PC-3 (cell line): Measurements from ENCODE around the gene CYB5D1. TPM values are rescaled to one million over a fixed set of nuclear protein-coding genes. Genes with fewer than 3 reads are reported as not detected.

Source experiments
- ATAC-seq: fragments of 200-7000 bp; cut with Tn5 transposase; 2 replicates; pipeline ENCODE4 v1.9.1; 2020; ENCODE audit warnings: mild to moderate bottlenecking, moderate library complexity
- BruUV-seq: library from RNA; stranded (reverse); fragments of 400-500 nt; replicated peaks from 2 replicates; lab custom pipeline; 2021; lab: Mats Ljungman, UMichigan
- CTCF ChIA-PET: fragments of 300-600 bp; sonication (Branson Sonifier 250); formaldehyde crosslinking; loops from one replicate; lab custom pipeline; 2022; ENCODE audit warnings: antibody characterized with exemption; lab: Charles Lee
- POLR2A ChIA-PET: fragments of 300-600 bp; sonication (Branson Sonifier 250); formaldehyde crosslinking; loops from one replicate; lab custom pipeline; 2022; ENCODE audit warnings: antibody characterized with exemption; ENCODE audit not compliant: unreplicated experiment; lab: Charles Lee
- DNase-seq: peaks from one replicate; pipeline ENCODE4 v3.0.0-alpha.2; 2015
- H2AFZ ChIP-seq: fragments of 300-600 bp; sonication (generic); 2 replicates; pipeline ENCODE4 v1.6.0; 2016; ENCODE audit warnings: antibody characterized with exemption, low read length
- H3F3A ChIP-seq: fragments of 300-600 bp; sonication (generic); one replicate; pipeline ENCODE4 v1.6.0; 2017; ENCODE audit warnings: antibody characterized with exemption, low read length, control low read depth, mild to moderate bottlenecking; ENCODE audit not compliant: unreplicated experiment
- H3K27ac ChIP-seq: fragments of 300-600 bp; sonication (generic); 2 replicates; pipeline ENCODE4 v1.5.1; 2016; ENCODE audit warnings: mild to moderate bottlenecking, low read length
- H3K27me3 ChIP-seq: fragments of 300-600 bp; sonication (generic); 2 replicates; pipeline ENCODE4 v1.6.1; 2016; ENCODE audit warnings: low read length, mixed read lengths
- H3K36me3 ChIP-seq: fragments of 300-600 bp; sonication (generic); 2 replicates; pipeline ENCODE4 v1.6.1; 2016; ENCODE audit warnings: low read depth, mixed run types, low read length, mixed read lengths
- H3K4me1 ChIP-seq: fragments of 300-600 bp; sonication (generic); 2 replicates; pipeline ENCODE4 v1.5.1; 2016; ENCODE audit warnings: low read length; ENCODE audit not compliant: insufficient read depth
- H3K4me2 ChIP-seq: fragments of 300-600 bp; sonication (generic); 2 replicates; pipeline ENCODE4 v1.6.0; 2016; ENCODE audit warnings: low read length
- H3K4me3 ChIP-seq: fragments of 300-600 bp; sonication (generic); 2 replicates; pipeline ENCODE4 v1.5.1; 2016; ENCODE audit warnings: mild to moderate bottlenecking, low read length, mixed read lengths
- H3K79me2 ChIP-seq: fragments of 300-600 bp; sonication (generic); 2 replicates; pipeline ENCODE4 v1.6.1; 2017; ENCODE audit warnings: low read length, mixed read lengths
- H3K9ac ChIP-seq: fragments of 300-600 bp; sonication (generic); 2 replicates; pipeline ENCODE4 v1.6.0; 2016; ENCODE audit warnings: mild to moderate bottlenecking, low read length
- H3K9me2 ChIP-seq: fragments of 300-600 bp; sonication (generic); replicated peaks from 2 replicates; pipeline ENCODE4 v1.6.1; 2016; ENCODE audit warnings: mixed run types, low read length, mixed read lengths
- H3K9me3 ChIP-seq: fragments of 300-600 bp; sonication (generic); 2 replicates; pipeline ENCODE4 v1.6.1; 2016; ENCODE audit warnings: low read length, mixed read lengths
- H4K20me1 ChIP-seq: fragments of 300-600 bp; sonication (generic); 2 replicates; pipeline ENCODE4 v1.6.1; 2016; ENCODE audit warnings: low read length, mixed read lengths
- EZH2 ChIP-seq: fragments of 300-600 bp; sonication (generic); IDR thresholded peaks from one replicate; pipeline ENCODE4 v1.6.1; 2017; ENCODE audit warnings: antibody characterized with exemption, mild to moderate bottlenecking, low read length; ENCODE audit not compliant: unreplicated experiment
- EZH2phosphoT487 ChIP-seq: fragments of 300-600 bp; sonication (generic); IDR thresholded peaks from 2 replicates; pipeline ENCODE4 v1.6.1; 2018; ENCODE audit warnings: mild to moderate bottlenecking, antibody characterized with exemption, low read length, borderline replicate concordance
- intact Hi-C: fragments of 100-400 bp; cut with micrococcal nuclease; formaldehyde crosslinking; loops from 2 replicates; pipeline ENCODE4 v1.9.0; 2023
- total RNA-seq: library from RNA; depleted of rRNA; stranded (reverse); fragments of >200 nt; gene quantifications from 2 replicates; pipeline ENCODE4 v1.2.3, GENCODE V29; 2014
- TF ChIP-seq, protein P1 (sequence below): fragments of 300-600 bp; sonication (generic); conservative IDR thresholded peaks from 2 replicates; pipeline ENCODE4 v1.5.1; 2017; ENCODE audit warnings: antibody characterized with exemption, low read depth, mild to moderate bottlenecking, low read length

The CYB5D1 gene
- total RNA-seq, 1 experiment from 2014 or later = 23.1 TPM

DNA sequence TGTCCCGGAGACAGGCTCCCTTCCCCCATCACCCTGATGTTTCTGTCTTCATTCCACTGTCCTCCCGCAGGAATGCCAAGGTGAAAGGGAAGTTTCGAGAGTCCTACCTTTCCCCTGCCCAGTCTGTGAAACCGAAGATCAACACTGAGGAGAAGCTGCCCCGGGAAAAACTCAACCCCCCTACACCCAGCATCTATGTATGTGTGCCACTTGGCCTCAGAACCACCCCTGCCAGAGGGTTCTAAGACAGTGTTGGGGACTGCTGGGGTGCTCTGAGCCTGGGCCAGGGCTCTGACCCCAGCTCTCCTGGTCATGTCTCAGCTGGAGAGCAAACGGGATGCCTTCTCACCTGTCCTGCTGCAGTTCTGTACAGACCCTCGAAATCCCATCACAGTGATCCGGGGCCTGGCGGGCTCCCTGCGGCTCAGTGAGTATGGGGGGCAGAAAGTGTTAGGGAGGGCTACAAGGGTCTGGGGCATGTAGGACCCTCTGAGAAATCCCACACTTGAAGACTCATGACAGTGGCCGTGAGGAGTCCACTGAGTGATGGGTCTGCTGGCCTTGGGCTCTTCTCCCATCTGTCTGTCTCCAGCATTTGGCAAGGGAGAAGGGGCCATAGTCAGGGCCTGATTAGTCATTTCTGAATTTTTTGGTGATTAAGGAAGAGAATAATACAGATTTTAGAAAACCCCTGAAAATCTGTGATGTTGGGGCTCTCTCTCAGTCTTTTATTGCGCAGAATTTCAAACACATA is 7.9 kb upstream of the CYB5D1 start:
- H3K4me3 ChIP-seq = no peak overlapping the region
- no peaks in the 10 kb centered on the region for H3K9me2 ChIP-seq
- H3K4me2 ChIP-seq = no peak overlapping the region
- peaks cover 15% of the 10 kb centered on the region for H3K4me1 ChIP-seq
- intact Hi-C loops = no loop called here
- ATAC-seq = no peak
- H3K27me3 ChIP-seq = no peaks in the 10 kb centered on the region
- H4K20me1 ChIP-seq = no peaks in the 10 kb centered on the region
- no peak for TF ChIP-seq EZH2
- TF ChIP-seq EZH2phosphoT487 = no peak
- TF ChIP-seq, protein P1, sequence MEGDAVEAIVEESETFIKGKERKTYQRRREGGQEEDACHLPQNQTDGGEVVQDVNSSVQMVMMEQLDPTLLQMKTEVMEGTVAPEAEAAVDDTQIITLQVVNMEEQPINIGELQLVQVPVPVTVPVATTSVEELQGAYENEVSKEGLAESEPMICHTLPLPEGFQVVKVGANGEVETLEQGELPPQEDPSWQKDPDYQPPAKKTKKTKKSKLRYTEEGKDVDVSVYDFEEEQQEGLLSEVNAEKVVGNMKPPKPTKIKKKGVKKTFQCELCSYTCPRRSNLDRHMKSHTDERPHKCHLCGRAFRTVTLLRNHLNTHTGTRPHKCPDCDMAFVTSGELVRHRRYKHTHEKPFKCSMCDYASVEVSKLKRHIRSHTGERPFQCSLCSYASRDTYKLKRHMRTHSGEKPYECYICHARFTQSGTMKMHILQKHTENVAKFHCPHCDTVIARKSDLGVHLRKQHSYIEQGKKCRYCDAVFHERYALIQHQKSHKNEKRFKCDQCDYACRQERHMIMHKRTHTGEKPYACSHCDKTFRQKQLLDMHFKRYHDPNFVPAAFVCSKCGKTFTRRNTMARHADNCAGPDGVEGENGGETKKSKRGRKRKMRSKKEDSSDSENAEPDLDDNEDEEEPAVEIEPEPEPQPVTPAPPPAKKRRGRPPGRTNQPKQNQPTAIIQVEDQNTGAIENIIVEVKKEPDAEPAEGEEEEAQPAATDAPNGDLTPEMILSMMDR = no peak
- ChIA-PET CTCF (no interaction called here), POLR2A (no interaction called here)
- no peaks in the 10 kb centered on the region for H3F3A ChIP-seq
- BruUV-seq = no TSS peak
- H3K9me3 ChIP-seq = no peaks in the 10 kb centered on the region
- H3K27ac ChIP-seq = no peak overlapping the region
- H2AFZ ChIP-seq = no peak overlapping the region
- H3K36me3 ChIP-seq = peaks cover 8% of the 10 kb centered on the region; the same call in 1 of the 2 replicates
- H3K79me2 ChIP-seq = peaks cover 9% of the 10 kb centered on the region
- no peak overlapping the region for H3K9ac ChIP-seq
- no peak for DNase-seq

DNA sequence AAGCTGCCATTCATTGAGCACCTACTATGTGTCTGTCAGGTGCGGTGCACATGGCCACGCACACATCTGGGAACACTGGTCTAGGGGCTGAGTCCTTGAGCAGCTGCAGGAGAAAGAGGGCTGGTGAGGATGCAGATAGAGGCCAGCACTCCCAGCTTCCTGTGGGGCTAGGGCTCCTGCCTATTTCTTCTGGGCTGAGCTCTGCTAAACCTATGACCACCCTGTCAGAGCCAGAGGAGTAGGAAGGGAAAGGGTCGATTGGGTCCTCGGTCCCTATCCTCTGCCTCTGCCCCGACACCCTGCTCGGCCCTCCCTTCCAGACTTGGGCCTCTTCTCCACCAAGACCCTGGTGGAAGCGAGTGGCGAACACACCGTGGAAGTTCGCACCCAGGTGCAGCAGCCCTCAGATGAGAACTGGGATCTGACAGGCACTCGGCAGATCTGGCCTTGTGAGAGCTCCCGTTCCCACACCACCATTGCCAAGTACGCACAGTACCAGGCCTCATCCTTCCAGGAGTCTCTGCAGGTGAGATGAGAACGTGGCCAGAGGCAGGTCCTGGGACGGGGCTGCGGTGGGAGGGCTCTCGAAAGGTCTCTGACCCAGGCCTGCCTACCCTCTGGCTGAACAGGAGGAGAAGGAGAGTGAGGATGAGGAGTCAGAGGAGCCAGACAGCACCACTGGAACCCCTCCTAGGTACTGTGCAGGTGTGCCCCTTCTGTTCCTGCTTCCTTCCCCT is 6.9 kb upstream of the CYB5D1 start:
- Histone ChIP-seq H3K4me1 (peaks cover 14% of the 10 kb centered on the region), H3K9ac (no peak overlapping the region), H2AFZ (no peak overlapping the region), H3K4me2 (peak overlapping the region; percentile 62), H3K36me3 (peaks cover 8% of the 10 kb centered on the region; the same call in 1 of the 2 replicates), H4K20me1 (no peaks in the 10 kb centered on the region), H3K79me2 (peaks cover 8% of the 10 kb centered on the region; the same call in 1 of the 2 replicates), H3K27me3 (no peaks in the 10 kb centered on the region), H3F3A (no peaks in the 10 kb centered on the region), H3K9me2 (no peaks in the 10 kb centered on the region), H3K27ac (no peak overlapping the region), H3K4me3 (peak overlapping the region; percentile 43), H3K9me3 (no peaks in the 10 kb centered on the region)
- intact Hi-C loops = loop anchor here (1.0 kb wide), 1 partner anchor 29 kb away; no protein-coding TSS in a partner anchor
- no TSS peak for BruUV-seq
- TF ChIP-seq, protein P1 = no peak
- TF ChIP-seq EZH2 (no peak), EZH2phosphoT487 (no peak)
- no peak for DNase-seq
- no peak for ATAC-seq
- CTCF ChIA-PET = interaction anchor here (0.6 to 0.7 kb wide), 2 partner anchors 26 to 161 kb away, joined by 3 read pairs; no protein-coding TSS in a partner anchor
- POLR2A ChIA-PET = interaction anchor here (0.6 kb wide), 1 partner anchor 17 kb away, joined by 4 read pairs; the partner anchor contains the start of gene KDM6B
